DMS 273 (cell line): ENCODE measurements around the gene PSMD12.
"Not testable (repeated sequence)": the region's sequence is repeated elsewhere in the genome, so short reads cannot be mapped to it uniquely, and the experiment has no call there.

Source experiments
- DNase-seq: peaks from one replicate; lab custom pipeline; 2025; ENCODE audit not compliant: unreplicated experiment; lab: John Stamatoyannopoulos, UW

PSMD12 gene

GRCh38 chr17:67366193-67367157 is at the start of gene PSMD12:
Gene PSMD12 (minus strand): TSS chr17:67366577. CDS start chr17:67366519, 58 bp downstream.
- peak; percentile 95 for DNase-seq

- DNase-seq = no peak
These were observed 48.9 kb upstream of the PSMD12 start for GRCh38 chr17:67415291-67415690.

GRCh38 chr17:67414559-67414958 is 48.2 kb upstream of the PSMD12 start:
- no peak for DNase-seq

- no peak for DNase-seq
These were observed 47.8 kb upstream of the PSMD12 start for GRCh38 chr17:67414130-67414529.

GRCh38 chr17:67413388-67413787 is 47.0 kb upstream of the PSMD12 start:
- no peak for DNase-seq

- no peak for DNase-seq
These were observed 46.6 kb upstream of the PSMD12 start for GRCh38 chr17:67412941-67413340.

GRCh38 chr17:67412032-67412431 is 45.7 kb upstream of the PSMD12 start:
- DNase-seq = no peak

GRCh38 chr17:67411397-67411796 is 45.0 kb upstream of the PSMD12 start:
- no peak for DNase-seq

- not testable (repeated sequence) for DNase-seq
These were observed 42.1 kb upstream of the PSMD12 start for GRCh38 chr17:67408455-67408830.

GRCh38 chr17:67403483-67403882 is 37.1 kb upstream of the PSMD12 start:
- no peak for DNase-seq

GRCh38 chr17:67403065-67403464 is 36.7 kb upstream of the PSMD12 start:
- no peak for DNase-seq

GRCh38 chr17:67401598-67402504 is 35.5 kb upstream of the PSMD12 start:
- no peak for DNase-seq

- no peak for DNase-seq
These were observed 34.7 kb upstream of the PSMD12 start for GRCh38 chr17:67401106-67401505.

- peak; percentile 86 for DNase-seq
These were observed 33.8 kb upstream of the PSMD12 start for GRCh38 chr17:67400193-67400592.

- DNase-seq = no peak
These were observed 33.3 kb upstream of the PSMD12 start for GRCh38 chr17:67399676-67400075.

- DNase-seq = no peak
These were observed 27.5 kb upstream of the PSMD12 start for GRCh38 chr17:67393809-67394397.

- no peak for DNase-seq
These were observed 25.7 kb upstream of the PSMD12 start for GRCh38 chr17:67392111-67392510.

- DNase-seq = peak; percentile 63
These were observed 24.4 kb upstream of the PSMD12 start for GRCh38 chr17:67390646-67391361.

GRCh38 chr17:67390006-67390645 is 23.7 kb upstream of the PSMD12 start:
- DNase-seq = no peak

- DNase-seq = peak; percentile 53
These were observed 22.6 kb upstream of the PSMD12 start for GRCh38 chr17:67388986-67389385.
